CD4-positive, alpha-beta T cell (primary cell): ENCODE data around the gene ACAP3. TPM values are rescaled to one million over a fixed set of nuclear protein-coding genes. Genes with fewer than 3 reads are reported as not detected.

Source experiments
- ATAC-seq: fragments of 200-7000 bp; cut with Tn5 transposase; one replicate; pipeline ENCODE4 v1.10.0; 2022; ENCODE audit warnings: mild to moderate bottlenecking; ENCODE audit not compliant: poor library complexity
- CTCF ChIA-PET: fragments of 350-600 bp; sonication (Branson Sonifier 250); formaldehyde crosslinking; loops from one replicate; lab custom pipeline; 2021; ENCODE audit warnings: antibody characterized with exemption, inconsistent platforms; lab: Charles Lee
- POLR2A ChIA-PET: fragments of 350-600 bp; sonication (Branson Sonifier 250); formaldehyde crosslinking; loops from one replicate; lab custom pipeline; 2021; ENCODE audit warnings: antibody characterized with exemption, inconsistent platforms; lab: Charles Lee
- DNase-seq, 14 experiments: peaks; one replicate each; pipeline ENCODE4 v3.0.0-alpha.2; 2013 to 2020; ENCODE audit warnings: mixed read lengths in 2 of 14
- H3K27ac ChIP-seq, 2 donors: one replicate each; pipeline versions ENCODE4 v1.5.1 to v1.7.0; 2013; ENCODE audit warnings: low read length in 2 of 2, low read depth in 1 of 2, mild to moderate bottlenecking in 1 of 2
- H3K27me3 ChIP-seq, 2 experiments: 1 replicate in 1 of 2; 2 replicates in 1 of 2; pipeline versions ENCODE4 v1.6.1 to v1.7.0; 2013; ENCODE audit warnings: low read length in 2 of 2, control low read depth in 1 of 2, mild to moderate bottlenecking in 1 of 2, moderate library complexity in 1 of 2; ENCODE audit not compliant: insufficient read depth in 2 of 2, control insufficient read depth in 1 of 2
- H3K36me3 ChIP-seq: one replicate; pipeline ENCODE4 v1.6.1; 2013; ENCODE audit warnings: low read length, control low read depth; ENCODE audit not compliant: insufficient read depth
- H3K4me1 ChIP-seq: one replicate; pipeline ENCODE4 v1.6.1; 2013; ENCODE audit warnings: low read length, control low read depth; ENCODE audit not compliant: insufficient read depth
- H3K4me3 ChIP-seq: one replicate; pipeline ENCODE4 v1.5.1; 2013; ENCODE audit warnings: mild to moderate bottlenecking, low read length, moderate library complexity
- H3K9me3 ChIP-seq, 2 experiments: 1 replicate in 1 of 2; 2 replicates in 1 of 2; pipeline versions ENCODE4 v1.6.1 to v1.7.0; 2013; ENCODE audit warnings: low read length in 2 of 2, mild to moderate bottlenecking in 2 of 2, control low read depth in 1 of 2, moderate library complexity in 1 of 2; ENCODE audit not compliant: control insufficient read depth in 1 of 2, insufficient read depth in 1 of 2
- H3K27ac Mint-ChIP-seq: one replicate; pipeline ENCODE4 v1.8.0; 2020; ENCODE audit warnings: mixed read lengths
- H3K27me3 Mint-ChIP-seq: one replicate; pipeline ENCODE4 v1.8.0; 2021; ENCODE audit warnings: mixed read lengths
- H3K36me3 Mint-ChIP-seq: one replicate; pipeline ENCODE4 v1.8.0; 2021; ENCODE audit warnings: low read depth, mixed read lengths
- H3K4me1 Mint-ChIP-seq: one replicate; pipeline ENCODE4 v1.8.0; 2021; ENCODE audit warnings: low read depth, mixed read lengths
- H3K4me3 Mint-ChIP-seq: one replicate; pipeline ENCODE4 v1.8.0; 2020; ENCODE audit warnings: mild to moderate bottlenecking, mixed read lengths
- H3K9me3 Mint-ChIP-seq: one replicate; pipeline ENCODE4 v1.8.0; 2020; ENCODE audit warnings: mixed read lengths
- CTCF ChIP-seq: fragments of 200-600 bp; IDR thresholded peaks from one replicate; pipeline ENCODE4 v1.8.0; 2022; ENCODE audit warnings: antibody characterized with exemption, mild to moderate bottlenecking
- intact Hi-C, 2 experiments: fragments of 100-400 bp; cut with DNase I in 1 of 2; cut with micrococcal nuclease in 1 of 2; formaldehyde crosslinking; loops; one replicate each; pipeline versions ENCODE4 v1.15.1 to v1.9.0; 2023 to 2025; cut with DNase I, micrococcal nuclease
- polyA plus RNA-seq, 2 donors: library from polyadenylated mRNA; unstranded; fragments of 120-200 nt; gene quantifications; one replicate each; pipeline ENCODE4 v1.2.1, GENCODE V29; 2013
- total RNA-seq, 174 experiments: library from RNA in 2 of 174; stranded (reverse) in 2 of 174; gene quantifications; one replicate each; pipeline ENCODE4 v1.2.3 and lab custom pipeline; 2021 to 2026

ACAP3 gene
- total RNA-seq, result 10 to 100 TPM; 45.3 to 46.4 TPM
- polyA plus RNA-seq (2013, experiment 1 of 2), result 21.0 TPM
- 31.5 TPM for polyA plus RNA-seq (2013, experiment 2 of 2)
- total RNA-seq (lab: John Stamatoyannopoulos, UW), result 25.9 to 122 (median 62.1) reads per million in 172 experiments

GRCh38 chr1:1307923-1308755 lies at the start of gene ACAP3, which contains the start of gene PUSL1:
Gene ACAP3, minus strand, starts transcription at chr1:1307930. Its CDS starts 115 bp downstream, at chr1:1307815.
Gene PUSL1, plus strand, starts transcription at chr1:1308597. Its CDS starts 47 bp downstream, at chr1:1308644.
- ATAC-seq (peak; percentile 74), DNase-seq (peak; percentile 77 to 96 (median 86))
- ChIA-PET POLR2A (no interaction called here), CTCF (no interaction called here)
- no peaks in the 10 kb centered on the region for H3K27me3 Mint-ChIP-seq
- peaks cover 18% of the 10 kb centered on the region for H3K36me3 Mint-ChIP-seq
- TF ChIP-seq CTCF, result no peak
- peak within 1 kb of the TSS; percentile 87 for H3K27ac Mint-ChIP-seq
- peak within 1 kb of the TSS; percentile 93 for H3K4me3 Mint-ChIP-seq
- H3K4me1 Mint-ChIP-seq, result peaks cover 25% of the 10 kb centered on the region
- Histone ChIP-seq H3K9me3 (no peaks in the 10 kb centered on the region), H3K27me3 (no peaks in the 10 kb centered on the region), H3K4me1 (peaks cover 46% of the 10 kb centered on the region), H3K4me3 (peak within 1 kb of the TSS; percentile 70), H3K36me3 (peaks cover 28% of the 10 kb centered on the region), H3K27ac (peak within 1 kb of the TSS; percentile 76 to 88)
- intact Hi-C loops, result loop anchor here (1.0 to 10.0 kb wide), 8 partner anchors 16 to 273 kb away; partner anchors contain the start of genes AURKAIP1 (in 2 of the 2), C1orf159 (in 1 of the 2), CPTP (in 1 of the 2) and DVL1 (in 1 of the 2)
- H3K9me3 Mint-ChIP-seq, result no peaks in the 10 kb centered on the region

- Mint-ChIP-seq H3K4me3 (no peak overlapping the region), H3K36me3 (no peaks in the 10 kb centered on the region), H3K27ac (no peak overlapping the region), H3K9me3 (no peaks in the 10 kb centered on the region), H3K4me1 (peaks cover 32% of the 10 kb centered on the region), H3K27me3 (peaks cover 47% of the 10 kb centered on the region)
- peaks cover 37 to 50% of the 10 kb centered on the region in 2 experiments for H3K27me3 ChIP-seq
- DNase-seq, result no peak
- H3K4me3 ChIP-seq, result no peak overlapping the region
- no peak for ATAC-seq
- H3K4me1 ChIP-seq, result peaks cover 47% of the 10 kb centered on the region
- intact Hi-C loops, result no loop called here
- no peak overlapping the region for H3K27ac ChIP-seq
- CTCF ChIA-PET, result no interaction called here
- no peak for TF ChIP-seq CTCF
- POLR2A ChIA-PET, result no interaction called here
- no peaks in the 10 kb centered on the region for H3K36me3 ChIP-seq
- peaks cover 0 to 31% of the 10 kb centered on the region in 2 experiments for H3K9me3 ChIP-seq
Observed at GRCh38 chr1:1356796-1357401, 49.2 kb upstream of the ACAP3 start.

- CTCF ChIA-PET, result no interaction called here
- H3K27ac Mint-ChIP-seq, result no peak overlapping the region
Observed at GRCh38 chr1:1356166-1356795, 48.6 kb upstream of the ACAP3 start.

More at GRCh38 chr1:1356166-1356795, 48.6 kb upstream of the ACAP3 start:
- H3K9me3 ChIP-seq, result peaks cover 0 to 31% of the 10 kb centered on the region in 2 experiments
- H3K27me3 ChIP-seq, result peaks cover 37 to 50% of the 10 kb centered on the region in 2 experiments
- no peaks in the 10 kb centered on the region for H3K9me3 Mint-ChIP-seq
- no peak for DNase-seq
- peaks cover 32% of the 10 kb centered on the region for H3K4me1 Mint-ChIP-seq
- H3K27me3 Mint-ChIP-seq, result peaks cover 47% of the 10 kb centered on the region
- no peak overlapping the region for H3K27ac ChIP-seq
- no peaks in the 10 kb centered on the region for H3K36me3 Mint-ChIP-seq
- no peak for TF ChIP-seq CTCF
- POLR2A ChIA-PET, result interaction anchor here (0.8 to 1.0 kb wide), 2 partner anchors 19 to 51 kb away, joined by 3 read pairs; no protein-coding TSS in a partner anchor
- no peak for ATAC-seq
- H3K4me3 Mint-ChIP-seq, result no peak overlapping the region
- H3K4me1 ChIP-seq, result peaks cover 54% of the 10 kb centered on the region
- intact Hi-C loops, result no loop called here
- H3K36me3 ChIP-seq, result no peaks in the 10 kb centered on the region
- H3K4me3 ChIP-seq, result no peak overlapping the region
